Inflammatory macrophage treated with lipopolysaccharide for 4 hours (primary cell): ENCODE measurements around the gene RPL36AL.
"Not testable (repeated sequence)": the region's sequence is repeated elsewhere in the genome, so short reads cannot be mapped to it uniquely, and the experiment has no call there.

Experiments used
- DNase-seq: peaks from one replicate; pipeline ENCODE4 v3.0.0-alpha.2; 2020

RPL36AL gene

DNA sequence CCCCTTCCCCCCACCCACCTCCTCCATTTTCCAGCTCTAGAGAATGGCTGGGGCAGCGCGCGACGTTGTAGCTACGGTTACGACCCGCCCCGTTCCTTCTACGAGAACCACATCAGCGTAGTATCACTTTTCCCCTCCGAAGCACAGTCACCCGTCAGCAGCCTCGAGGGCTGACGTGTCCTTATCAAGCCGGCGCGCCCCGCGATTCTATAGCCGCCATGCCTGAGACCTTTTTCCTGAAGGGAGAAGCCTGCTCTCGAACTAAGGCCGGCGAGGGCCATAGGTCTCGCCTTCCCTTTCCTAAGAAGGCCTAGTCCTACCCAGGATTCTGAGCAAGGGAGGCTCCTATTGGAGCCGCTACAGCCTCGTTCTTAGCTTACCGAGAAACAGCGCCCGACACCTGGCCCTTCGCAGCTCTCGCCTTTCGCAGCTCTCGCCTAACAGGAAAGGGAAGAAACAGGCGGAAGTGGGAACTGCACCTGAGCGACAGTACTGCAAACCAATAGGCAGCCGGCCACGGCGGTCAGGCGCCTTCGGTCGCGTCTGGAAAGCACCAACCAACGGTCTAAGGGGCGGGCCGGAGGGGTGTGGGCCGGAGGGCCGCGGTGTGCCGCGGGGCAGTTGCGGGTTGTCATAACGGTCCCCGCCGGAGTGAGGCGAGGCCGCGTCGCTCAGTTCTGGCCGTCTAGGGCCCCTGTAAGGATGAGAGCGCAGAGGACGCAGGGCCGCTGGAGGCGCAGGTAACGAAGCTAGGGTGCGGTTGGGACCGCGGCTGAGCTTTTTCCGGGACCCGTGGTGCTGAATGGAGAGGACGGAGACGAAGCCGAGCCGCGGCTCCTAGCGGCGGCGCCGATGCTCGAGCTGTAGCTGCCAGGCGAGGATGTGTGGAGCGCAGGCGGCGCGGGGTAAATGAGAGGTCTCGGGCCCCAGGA lies at the start of gene RPL36AL, which contains the start of gene MGAT2:
Gene RPL36AL, minus strand, starts transcription at position 445 of the 932 bp plus-strand sequence. CDS start 1,522 bp downstream, outside the sequence.
Gene MGAT2, plus strand, starts transcription at position 618 of the 932 bp plus-strand sequence. CDS start 470 bp downstream, outside the sequence.
- DNase-seq, result peak; percentile 99

DNA sequence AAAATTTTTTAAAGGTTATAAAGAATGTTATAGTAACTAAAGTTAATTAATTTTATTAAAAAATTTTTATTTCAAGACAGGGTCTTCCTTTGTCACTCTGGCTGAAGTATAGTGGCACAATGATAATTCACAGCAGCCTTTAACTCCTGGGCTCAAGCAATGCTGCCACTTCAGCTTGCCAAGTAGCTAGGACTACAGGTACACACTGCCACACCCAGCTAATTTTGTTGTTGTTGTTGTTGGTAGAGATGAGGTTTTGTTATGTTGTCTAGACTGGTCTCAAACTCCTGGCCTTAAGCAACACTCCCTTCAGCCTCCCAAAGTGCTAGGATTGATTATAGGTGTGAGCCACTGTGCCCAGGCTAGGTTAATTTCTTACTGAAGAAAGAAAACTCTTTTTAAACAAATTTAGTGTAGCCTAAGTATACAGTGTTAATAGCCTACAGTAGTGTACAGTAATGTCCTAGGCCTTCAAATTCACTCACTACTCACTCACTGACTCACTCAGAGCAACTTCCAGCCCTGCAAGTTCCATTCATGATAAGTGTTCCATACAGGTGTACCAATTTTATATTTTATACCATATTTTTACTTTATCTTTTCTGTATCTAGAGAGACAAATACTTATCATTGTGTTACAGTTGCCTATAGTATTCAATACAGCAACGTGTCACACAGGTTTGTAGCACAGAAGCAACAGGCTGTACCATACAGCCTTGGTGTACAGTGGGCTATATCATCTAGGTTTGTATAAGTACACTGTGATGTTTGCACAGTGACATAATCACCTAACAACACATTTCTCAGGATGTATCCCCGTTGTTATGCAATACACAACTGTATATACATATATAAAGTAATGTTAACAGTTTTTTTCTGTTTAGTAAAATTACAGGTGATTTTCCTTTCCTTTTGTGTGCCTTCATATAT lies 39.4 kb upstream of the RPL36AL start:
- no peak for DNase-seq

DNA sequence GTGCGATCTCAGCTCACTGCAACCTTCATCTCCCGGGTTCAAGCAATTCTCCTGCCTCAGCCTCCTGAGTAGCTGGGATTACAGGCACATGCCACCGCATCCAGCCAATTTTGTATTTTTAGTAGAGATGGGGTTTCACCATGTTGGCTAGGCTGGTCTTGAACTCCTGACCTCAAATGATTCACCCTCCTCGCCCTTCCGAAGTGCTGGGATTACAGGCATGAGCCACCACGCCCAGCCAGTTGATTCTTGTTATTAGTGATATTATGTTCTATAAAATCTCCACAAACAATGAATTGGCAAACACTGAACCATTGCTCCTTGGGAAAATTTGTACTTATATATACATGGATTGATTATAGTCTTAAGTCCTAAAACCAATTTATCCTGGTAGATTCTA lies 37.1 kb upstream of the RPL36AL start:
- DNase-seq, result not testable (repeated sequence)

DNA sequence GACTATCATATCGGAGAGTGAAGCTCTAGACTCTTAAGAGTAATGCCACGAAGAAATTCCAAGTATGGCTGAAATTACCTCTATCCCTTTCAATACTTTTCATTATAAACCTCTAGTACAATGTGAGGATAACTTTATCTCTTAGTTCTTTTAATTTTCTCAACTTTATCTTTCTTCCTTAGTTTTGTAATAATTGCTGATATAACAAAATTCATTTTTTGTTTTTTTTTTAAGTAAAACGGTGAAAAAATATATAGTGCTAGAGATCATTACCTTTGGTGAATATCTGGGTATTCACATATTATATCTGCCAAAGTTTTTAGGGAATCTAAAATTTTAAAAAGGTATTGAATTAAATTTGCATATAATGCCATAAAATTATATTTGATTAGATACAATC lies 34.1 kb upstream of the RPL36AL start:
- no peak for DNase-seq

DNA sequence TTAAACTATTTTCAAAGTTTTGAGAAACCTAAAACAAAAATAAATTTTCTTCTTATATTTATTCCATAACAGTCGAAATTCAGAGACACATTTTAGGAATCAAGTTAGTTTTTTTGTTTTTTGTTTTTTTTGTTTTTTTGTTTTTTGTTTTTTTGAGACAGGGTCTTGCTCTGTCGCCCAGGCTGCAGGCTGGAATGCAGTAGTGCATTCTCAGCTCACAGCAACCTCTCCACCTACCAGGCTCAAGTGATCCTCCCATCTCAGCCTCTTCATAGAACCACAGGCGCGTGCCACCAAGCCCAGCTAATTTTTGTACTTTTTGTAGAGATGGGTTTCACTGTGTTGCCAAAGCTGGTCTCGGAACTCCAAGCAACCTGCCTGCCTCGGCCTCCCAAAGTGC lies 33.1 kb upstream of the RPL36AL start:
- DNase-seq, result no peak

DNA sequence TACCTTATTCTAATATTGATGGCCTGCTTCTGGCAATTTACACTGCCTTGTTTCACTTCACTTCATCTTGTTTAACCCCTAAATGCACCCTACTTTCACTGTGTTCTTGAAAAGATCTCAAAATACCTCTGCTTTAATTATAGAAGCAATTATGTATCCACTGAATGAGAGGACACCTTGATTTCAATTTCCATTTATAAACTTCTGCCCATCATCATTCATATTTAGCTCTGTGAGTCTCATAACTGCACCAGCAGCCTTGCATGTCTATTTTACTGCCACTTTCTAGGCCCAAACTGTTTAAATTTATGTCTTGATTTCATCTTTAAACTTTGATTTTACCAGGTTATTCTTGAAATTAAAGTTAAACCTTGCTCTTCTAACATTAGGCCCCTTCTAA lies 21.7 kb upstream of the RPL36AL start:
- DNase-seq, result no peak

DNA sequence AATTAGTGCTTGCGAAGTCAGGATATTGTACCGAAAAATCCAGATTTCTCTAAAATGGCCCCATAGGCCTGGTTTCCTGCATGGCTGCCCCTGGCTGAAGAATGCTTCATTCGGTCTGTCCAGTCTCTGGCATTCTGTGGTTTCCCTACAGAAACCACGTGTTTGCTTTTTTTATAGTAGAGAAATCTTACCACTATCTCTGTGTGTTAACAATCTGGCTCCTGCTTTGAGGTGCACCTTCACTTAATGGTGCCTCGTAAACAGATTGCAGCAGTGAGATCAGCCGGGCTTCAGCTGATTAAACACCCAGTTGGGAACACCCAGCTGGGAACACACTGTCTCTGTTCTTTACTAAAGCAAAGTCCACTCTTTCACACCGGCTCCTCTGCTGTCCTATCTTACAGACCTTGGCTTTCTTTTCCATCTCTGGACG lies 21.3 kb upstream of the RPL36AL start:
- no peak for DNase-seq

DNA sequence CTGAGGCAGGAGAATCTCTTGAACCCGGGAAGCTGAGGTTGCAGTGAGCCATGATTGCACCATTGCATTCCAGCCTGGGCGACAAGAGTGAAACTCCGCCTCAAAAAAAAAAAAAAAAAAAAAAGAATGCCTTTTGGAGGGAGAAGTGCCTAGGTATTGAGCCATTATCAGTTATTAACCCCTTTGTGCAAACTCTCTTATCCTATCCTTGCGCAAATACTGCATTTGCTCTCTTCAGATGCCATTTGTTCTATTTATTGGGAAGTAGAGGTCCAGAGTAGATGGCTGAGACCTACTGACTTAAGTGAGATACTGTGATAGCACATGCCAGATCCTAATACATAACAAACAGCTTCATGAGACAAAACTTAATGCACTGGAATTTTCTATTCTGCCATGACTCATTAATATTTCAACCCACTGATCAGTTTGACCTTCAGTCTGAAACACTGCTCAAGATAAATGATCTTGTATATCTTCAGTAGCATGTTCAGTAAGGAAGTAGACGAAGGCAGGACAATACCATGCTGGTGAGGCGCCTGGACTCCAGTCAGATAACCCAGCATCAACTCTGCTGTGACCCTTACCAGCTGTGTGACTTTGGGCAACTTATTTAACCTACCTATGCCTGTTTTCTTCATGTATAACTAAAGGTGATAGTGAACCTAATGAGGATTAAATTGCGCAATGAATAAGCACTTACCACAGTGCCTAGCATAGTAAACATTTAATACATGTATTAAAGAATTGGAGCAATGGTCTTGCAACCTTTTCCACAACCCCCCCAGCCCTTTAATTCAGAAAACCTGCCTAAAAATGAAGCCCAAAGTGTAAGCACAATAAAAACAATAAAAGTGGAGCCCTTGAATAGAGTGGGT lies 20.4 kb upstream of the RPL36AL start:
- no peak for DNase-seq

DNA sequence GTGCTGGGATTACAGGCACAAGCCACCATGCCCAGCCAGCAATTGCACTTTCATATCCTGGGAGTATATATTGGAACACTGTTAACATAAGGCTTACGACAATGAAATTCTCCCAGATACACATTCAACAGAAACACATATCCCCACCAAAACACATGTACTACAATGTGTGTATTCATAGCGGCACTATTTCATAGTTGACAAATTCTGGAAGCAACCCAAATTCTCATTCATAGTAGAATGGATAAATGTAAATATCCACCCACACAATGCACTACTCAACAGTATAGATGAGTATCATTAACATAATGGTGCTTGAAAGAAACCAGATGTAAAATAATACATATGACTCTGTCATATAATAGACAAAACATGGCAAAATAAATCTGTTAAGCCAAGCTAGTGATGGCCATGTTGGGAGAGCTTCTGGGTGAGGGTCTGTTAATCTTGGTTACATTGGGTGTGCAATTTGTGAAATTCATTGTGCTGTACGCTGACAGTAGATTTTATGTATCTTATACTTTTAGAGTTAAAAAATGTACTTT lies 17.2 kb upstream of the RPL36AL start:
- no peak for DNase-seq

DNA sequence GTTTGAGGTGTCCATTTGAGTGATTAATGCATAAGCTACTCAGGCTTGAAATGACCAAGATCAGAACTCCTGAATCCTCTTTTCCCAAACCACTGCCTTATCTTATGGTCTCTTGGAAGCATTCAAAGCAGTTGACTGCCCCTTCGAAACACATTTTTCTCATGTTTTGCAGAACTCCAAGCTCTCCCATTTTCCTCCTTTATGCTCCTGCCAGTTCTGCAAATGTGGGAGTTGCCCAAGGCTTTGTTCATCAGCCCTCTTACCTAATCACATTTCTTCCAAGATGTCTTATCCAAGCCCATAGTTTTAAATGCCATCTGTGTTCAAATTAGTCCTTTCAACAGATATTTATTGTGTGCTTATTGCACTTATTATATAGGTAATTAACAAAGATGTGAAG lies 16.4 kb upstream of the RPL36AL start:
- DNase-seq, result no peak

DNA sequence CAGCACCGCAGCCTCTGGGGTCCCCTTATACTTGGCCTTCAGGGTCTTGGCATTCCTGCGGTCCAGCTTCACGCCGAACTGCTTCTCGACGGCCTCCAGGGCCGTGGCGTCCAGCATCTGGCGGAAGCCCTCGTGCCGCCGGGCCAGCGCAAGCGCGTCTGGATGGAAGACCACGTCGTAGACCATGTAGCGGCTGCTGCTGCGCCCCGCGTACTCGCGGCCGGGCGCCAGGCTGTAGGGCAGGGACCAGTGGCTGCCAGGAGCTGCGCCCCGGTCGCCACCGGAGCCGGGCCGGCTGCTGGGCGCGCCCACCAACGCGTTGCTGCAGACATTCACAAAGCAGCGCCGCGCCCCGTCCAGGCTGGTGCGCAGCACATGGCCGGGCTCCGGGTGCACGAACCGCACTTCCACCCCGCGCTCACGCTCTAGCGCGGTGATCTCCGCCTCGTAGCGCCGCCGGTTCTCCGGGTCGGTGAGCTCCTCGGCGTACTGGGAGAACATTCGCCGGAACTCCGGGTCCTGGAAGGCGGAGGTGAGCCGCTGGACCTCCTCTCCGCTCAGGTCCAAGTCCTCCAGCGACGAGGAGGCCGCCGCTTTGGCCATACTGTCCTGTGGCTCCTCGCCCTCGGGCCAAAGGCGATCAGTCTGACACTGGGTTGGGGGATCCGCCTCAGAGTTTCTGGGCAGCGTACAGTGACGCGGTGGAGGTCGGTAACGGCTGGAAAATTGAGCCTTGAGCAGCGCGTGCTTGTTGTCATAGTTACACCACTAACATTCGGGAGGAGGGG lies 14.3 kb upstream of the RPL36AL start, which contains the start of gene DNAAF2:
Gene DNAAF2, minus strand, starts transcription at position 698 of the 788 bp plus-strand sequence. Its CDS starts 95 bp downstream, at position 603.
- DNase-seq, result peak; percentile 49

DNA sequence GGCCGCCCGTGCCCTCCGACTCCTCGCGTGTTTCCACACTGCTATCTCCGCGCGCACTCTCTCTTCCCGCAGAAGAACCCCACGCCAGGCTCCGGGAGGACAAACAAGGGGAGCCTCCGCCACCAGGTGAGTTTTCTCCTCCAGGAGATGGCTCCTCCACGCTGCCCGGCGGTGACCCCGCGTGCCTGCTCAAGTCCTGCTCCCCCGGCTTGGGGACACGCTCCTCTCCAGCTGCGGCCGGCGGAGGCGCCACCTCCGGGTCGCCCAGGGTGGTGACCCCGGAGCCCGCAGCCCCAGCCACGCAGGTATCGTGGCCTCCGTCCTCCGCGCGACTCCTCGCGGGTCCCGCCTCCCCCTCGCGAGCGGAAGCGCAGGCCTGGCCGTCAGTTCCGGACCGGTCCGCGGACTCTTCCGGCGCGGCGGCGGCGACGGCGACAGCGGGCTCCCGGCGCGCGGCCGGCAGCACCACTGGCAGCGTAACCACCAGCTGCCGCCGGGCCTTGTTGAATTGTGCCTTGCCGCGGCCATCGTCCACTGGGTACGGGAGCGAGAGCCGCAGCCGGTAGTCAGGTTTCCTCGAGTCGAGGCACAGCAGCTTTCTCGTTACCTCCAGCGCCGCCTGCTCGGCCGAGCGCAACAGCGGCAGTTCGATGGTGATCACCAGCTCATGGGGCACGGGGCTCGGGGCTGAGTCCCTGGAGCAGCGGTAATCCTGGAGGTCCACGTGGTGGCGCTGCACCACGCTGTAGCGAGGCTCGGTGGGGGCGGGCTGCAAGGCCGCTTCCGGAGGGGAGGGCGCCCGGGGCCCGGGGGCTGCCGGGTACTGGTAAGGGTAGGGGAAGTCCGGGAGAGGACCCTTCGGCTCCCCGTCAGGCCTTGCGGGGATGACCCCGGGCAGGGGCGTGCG lies 13.5 kb upstream of the RPL36AL start:
- DNase-seq, result peak; percentile 92

DNA sequence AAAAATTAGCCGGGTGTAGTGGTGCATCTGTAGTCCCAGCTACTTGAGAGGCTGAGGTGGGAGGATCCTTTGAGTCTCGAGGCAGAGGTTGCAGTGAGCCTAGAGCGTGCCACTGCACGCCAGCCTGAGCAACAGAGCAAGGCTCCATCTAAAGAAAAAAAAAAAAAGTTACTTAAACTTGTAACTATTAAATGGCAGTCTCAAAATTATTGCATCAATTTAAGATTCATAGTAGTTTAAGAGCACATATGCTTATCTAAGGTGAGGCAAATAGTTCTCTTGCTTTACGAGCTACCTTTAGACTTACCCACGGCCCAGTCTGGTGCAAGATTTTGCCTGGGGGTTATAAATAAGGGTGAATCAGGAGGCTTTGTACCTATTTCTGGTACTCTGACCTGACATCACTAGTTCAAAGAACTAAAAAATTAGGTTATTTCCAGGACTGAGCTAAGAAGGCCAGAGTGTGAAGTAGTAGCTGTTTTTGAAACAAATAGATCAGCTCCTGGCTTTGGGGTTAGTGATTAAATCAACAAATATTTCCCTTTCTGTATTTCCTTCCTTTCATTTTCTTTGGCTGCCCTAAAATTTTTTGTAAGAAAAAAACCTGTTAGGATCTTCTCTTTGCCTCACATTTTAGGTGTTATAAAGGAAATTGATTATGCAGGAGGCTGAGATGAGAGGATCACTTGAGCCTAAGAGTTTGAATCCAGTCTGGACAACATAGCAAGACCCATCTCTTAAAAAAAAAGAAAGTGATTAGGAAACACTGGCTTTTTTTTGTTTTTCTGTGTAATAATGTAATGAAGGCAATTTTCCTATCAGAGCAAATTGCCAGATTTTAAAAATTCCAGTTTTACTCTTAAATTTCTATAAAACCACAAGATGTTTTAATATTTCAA lies 3.8 kb upstream of the RPL36AL start:
- DNase-seq, result peak; percentile 31

DNA sequence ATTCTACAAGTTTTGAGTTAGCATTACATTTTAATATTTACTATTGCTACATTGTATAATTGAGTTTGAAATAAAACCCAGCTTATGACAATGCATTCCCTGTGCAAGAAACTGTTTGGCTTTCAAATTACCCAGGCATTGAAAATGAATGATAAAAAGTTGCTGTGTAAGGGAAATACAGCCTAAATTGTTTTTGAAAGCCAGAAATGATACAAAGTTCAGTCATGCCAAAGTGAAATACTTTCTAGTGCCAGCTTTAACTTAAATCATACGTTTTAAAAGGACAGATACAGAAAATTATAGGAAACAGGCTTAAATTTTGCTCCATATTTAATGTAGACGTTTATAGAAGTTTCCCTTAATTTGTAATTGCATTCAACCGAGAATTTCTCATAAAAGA lies 3.0 kb upstream of the RPL36AL start:
- DNase-seq, result no peak

DNA sequence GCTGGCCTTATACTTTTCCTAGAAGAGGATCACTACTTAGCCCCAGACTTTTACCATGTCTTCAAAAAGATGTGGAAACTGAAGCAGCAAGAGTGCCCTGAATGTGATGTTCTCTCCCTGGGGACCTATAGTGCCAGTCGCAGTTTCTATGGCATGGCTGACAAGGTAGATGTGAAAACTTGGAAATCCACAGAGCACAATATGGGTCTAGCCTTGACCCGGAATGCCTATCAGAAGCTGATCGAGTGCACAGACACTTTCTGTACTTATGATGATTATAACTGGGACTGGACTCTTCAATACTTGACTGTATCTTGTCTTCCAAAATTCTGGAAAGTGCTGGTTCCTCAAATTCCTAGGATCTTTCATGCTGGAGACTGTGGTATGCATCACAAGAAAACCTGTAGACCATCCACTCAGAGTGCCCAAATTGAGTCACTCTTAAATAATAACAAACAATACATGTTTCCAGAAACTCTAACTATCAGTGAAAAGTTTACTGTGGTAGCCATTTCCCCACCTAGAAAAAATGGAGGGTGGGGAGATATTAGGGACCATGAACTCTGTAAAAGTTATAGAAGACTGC lies 1.7 kb upstream of the RPL36AL start:
- no peak for DNase-seq

DNA sequence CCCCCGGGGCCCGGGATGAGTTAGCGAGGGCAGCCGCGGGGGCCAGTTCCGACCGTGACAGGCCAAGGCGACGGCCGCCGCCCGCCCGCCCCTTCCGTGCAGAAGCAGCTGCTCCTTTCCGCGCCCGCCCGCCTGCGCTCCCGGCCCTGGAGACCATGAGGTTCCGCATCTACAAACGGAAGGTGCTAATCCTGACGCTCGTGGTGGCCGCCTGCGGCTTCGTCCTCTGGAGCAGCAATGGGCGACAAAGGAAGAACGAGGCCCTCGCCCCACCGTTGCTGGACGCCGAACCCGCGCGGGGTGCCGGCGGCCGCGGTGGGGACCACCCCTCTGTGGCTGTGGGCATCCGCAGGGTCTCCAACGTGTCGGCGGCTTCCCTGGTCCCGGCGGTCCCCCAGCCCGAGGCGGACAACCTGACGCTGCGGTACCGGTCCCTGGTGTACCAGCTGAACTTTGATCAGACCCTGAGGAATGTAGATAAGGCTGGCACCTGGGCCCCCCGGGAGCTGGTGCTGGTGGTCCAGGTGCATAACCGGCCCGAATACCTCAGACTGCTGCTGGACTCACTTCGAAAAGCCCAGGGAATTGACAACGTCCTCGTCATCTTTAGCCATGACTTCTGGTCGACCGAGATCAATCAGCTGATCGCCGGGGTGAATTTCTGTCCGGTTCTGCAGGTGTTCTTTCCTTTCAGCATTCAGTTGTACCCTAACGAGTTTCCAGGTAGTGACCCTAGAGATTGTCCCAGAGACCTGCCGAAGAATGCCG lies 872 bp upstream of the RPL36AL start:
- DNase-seq, result peak; percentile 84

DNA sequence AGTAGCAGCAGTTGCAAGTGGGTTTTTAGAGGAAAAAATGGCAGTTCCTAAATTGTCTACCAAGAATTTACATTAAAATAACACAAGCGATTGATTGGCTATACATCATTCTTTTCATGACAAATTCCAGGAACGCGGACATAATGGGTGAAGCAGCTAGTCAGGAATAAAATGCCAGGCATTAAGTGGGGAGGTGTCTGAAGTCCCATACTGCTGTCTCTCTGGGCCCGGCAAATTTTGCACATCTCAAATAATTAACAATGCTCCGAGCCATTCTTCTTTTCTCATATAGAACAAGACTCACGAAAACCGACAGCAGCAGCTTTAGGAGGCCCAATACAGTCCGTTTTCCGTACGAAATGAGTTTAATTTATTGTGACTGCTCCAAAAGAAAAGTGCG lies 696 bp downstream of the RPL36AL start:
- no peak for DNase-seq

DNA sequence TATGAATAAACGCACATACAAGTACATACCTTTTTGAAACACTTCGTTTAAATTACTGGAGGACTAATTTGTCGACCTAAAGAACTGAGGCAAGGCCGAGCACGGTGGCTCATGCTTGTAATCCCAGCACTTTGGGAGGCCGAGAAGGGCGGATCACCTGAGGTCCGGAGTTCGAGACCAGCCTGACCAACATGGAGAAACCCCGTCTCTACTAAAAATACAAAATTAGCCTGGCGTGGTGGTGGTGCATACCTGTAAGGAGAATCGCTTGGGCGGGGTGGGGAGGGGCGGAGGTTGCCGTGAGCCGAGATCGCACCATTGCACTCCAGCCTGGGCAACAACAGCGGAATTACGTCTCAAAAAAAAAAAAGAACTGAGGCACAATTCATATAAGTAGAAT lies 1.2 kb downstream of the RPL36AL start:
- not testable (repeated sequence) for DNase-seq
